Memory B cell (primary cell): ENCODE measurements around the gene NRXN3.

ENCODE experiments used
- ATAC-seq: fragments of 150-1000 bp; cut with Tn5 transposase; 2 replicates; pipeline ENCODE4 v1.10.0; 2021; ENCODE audit warnings: low read depth, mild to moderate bottlenecking, moderate library complexity
- DNase-seq, 2 donors: peaks; one replicate each; pipeline ENCODE4 v3.0.0; 2022; ENCODE audit warnings: low spot score in 2 of 2
- H3K27ac Mint-ChIP-seq: one replicate; pipeline ENCODE4 v1.8.0; 2022; ENCODE audit warnings: mild to moderate bottlenecking, moderate library complexity, mixed read lengths
- H3K27me3 Mint-ChIP-seq: one replicate; pipeline ENCODE4 v1.8.0; 2022; ENCODE audit warnings: mixed read lengths
- H3K36me3 Mint-ChIP-seq: one replicate; pipeline ENCODE4 v1.8.0; 2022; ENCODE audit warnings: mild to moderate bottlenecking, mixed read lengths
- H3K4me1 Mint-ChIP-seq: one replicate; pipeline ENCODE4 v1.8.0; 2022; ENCODE audit warnings: mixed read lengths
- H3K4me3 Mint-ChIP-seq: one replicate; pipeline ENCODE4 v1.8.0; 2022; ENCODE audit warnings: mild to moderate bottlenecking, moderate library complexity, mixed read lengths
- H3K9me3 Mint-ChIP-seq: one replicate; pipeline ENCODE4 v1.8.0; 2022; ENCODE audit warnings: mixed read lengths

Gene NRXN3

DNA sequence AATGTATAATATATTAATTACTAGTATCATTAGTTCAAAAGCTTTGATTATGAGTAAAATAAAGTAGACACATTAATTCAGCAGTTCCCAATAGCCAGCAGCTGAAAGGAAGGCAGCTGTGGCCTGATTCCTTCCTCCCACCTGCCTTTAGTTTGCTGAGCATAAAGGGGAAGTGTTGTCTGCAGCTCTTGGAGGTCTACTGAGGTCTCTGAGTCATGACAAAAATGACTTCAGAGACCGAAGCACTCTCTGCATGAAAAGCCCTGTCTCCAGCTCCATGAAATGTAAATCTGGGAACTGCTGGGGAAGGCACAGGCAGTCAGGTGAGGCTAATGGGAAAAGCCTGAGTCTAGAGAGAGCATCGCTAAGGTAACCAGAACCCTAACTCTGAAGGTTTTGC, 165.4 kb downstream of the NRXN3 start:
- DNase-seq (no peak), ATAC-seq (no peak)
- Mint-ChIP-seq H3K27me3 (peaks cover 3% of the 10 kb centered on the region), H3K4me1 (no peaks in the 10 kb centered on the region), H3K36me3 (no peaks in the 10 kb centered on the region), H3K4me3 (no peak overlapping the region), H3K27ac (no peak overlapping the region), H3K9me3 (no peaks in the 10 kb centered on the region)

GRCh38 chr14:78340250-78340649, 170.1 kb downstream of the NRXN3 start:
- H3K4me1 Mint-ChIP-seq: no peaks in the 10 kb centered on the region
- DNase-seq (no peak), ATAC-seq (no peak)
- no peak overlapping the region for H3K4me3 Mint-ChIP-seq
- H3K27ac Mint-ChIP-seq: no peak overlapping the region
- H3K27me3 Mint-ChIP-seq: no peaks in the 10 kb centered on the region
- H3K36me3 Mint-ChIP-seq: no peaks in the 10 kb centered on the region
- no peaks in the 10 kb centered on the region for H3K9me3 Mint-ChIP-seq

- Mint-ChIP-seq H3K27me3 (no peaks in the 10 kb centered on the region), H3K9me3 (no peaks in the 10 kb centered on the region), H3K4me3 (no peak overlapping the region), H3K36me3 (no peaks in the 10 kb centered on the region), H3K4me1 (no peaks in the 10 kb centered on the region), H3K27ac (no peak overlapping the region)
- ATAC-seq: no peak
- no peak for DNase-seq
Observed at GRCh38 chr14:78341827-78342389, 171.7 kb downstream of the NRXN3 start.

- DNase-seq: no peak
- H3K4me1 Mint-ChIP-seq: no peaks in the 10 kb centered on the region
- H3K27me3 Mint-ChIP-seq: no peaks in the 10 kb centered on the region
Observed at GRCh38 chr14:78342879-78343278, 172.7 kb downstream of the NRXN3 start.

DNA sequence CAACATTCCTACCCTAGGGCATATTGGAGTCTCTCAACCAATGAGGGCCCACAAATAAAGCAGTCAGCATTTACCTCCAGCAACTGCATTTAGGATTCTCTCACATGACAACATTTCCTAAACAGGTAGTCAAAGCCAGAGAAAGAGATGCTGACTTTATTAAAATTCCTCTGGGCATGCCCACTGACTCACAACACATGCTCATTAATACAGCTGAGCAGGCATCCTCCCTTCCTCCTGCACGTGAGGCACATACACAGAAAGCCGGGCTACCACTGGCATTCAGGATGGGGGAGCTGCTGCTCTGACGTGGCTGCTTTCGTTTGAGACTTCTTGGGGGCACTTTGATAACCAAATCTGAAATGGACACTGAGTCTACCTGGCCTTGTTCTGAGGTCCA, 174.1 kb downstream of the NRXN3 start:
- no peak for DNase-seq
- H3K36me3 Mint-ChIP-seq: no peaks in the 10 kb centered on the region
- ATAC-seq: no peak
- H3K27me3 Mint-ChIP-seq: no peaks in the 10 kb centered on the region
- no peaks in the 10 kb centered on the region for H3K4me1 Mint-ChIP-seq
- no peak overlapping the region for H3K4me3 Mint-ChIP-seq
- no peak overlapping the region for H3K27ac Mint-ChIP-seq
- no peaks in the 10 kb centered on the region for H3K9me3 Mint-ChIP-seq

More at GRCh38 chr14:78342879-78343278, 172.7 kb downstream of the NRXN3 start:
- H3K36me3 Mint-ChIP-seq: no peaks in the 10 kb centered on the region
- ATAC-seq: no peak
- H3K27ac Mint-ChIP-seq: no peak overlapping the region
- no peak overlapping the region for H3K4me3 Mint-ChIP-seq
- H3K9me3 Mint-ChIP-seq: no peaks in the 10 kb centered on the region

DNA sequence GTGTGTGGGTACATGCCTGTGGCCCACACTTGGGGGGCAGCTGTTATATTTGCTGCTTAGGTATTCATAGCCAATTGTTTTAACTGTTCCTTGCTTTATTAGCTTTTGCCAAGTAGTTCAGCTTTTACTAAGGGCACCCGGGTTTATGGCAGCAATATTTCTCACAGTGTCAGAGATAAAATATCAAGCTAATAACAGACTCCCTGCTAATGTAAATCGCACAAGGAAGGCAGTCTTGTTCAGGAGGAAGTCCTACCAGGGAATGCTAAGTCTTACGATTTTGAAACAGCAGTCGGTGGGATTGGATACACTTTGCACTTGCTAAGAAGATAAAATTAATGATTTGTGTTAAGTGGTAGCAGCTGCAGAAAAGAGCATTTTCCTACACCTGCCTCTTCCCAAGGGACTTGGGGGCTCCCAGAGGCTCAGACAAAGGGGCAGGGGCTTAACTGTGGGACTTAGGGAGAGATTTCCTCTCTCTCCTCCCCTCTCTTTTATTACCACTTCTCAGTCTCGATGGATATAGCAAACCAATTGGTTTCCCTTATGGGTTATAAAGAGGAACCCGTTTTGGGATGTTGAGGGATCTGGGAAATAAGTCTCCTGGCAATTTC, 175.1 kb downstream of the NRXN3 start:
- ATAC-seq: no peak
- Mint-ChIP-seq H3K9me3 (no peaks in the 10 kb centered on the region), H3K36me3 (no peaks in the 10 kb centered on the region), H3K4me1 (no peaks in the 10 kb centered on the region), H3K27me3 (no peaks in the 10 kb centered on the region), H3K4me3 (no peak overlapping the region), H3K27ac (no peak overlapping the region)
- no peak for DNase-seq

GRCh38 chr14:78346747-78347146, 176.6 kb downstream of the NRXN3 start:
- H3K4me3 Mint-ChIP-seq: no peak overlapping the region
- no peaks in the 10 kb centered on the region for H3K4me1 Mint-ChIP-seq
- H3K27me3 Mint-ChIP-seq: no peaks in the 10 kb centered on the region
- H3K9me3 Mint-ChIP-seq: no peaks in the 10 kb centered on the region
- ATAC-seq (no peak), DNase-seq (no peak)
- H3K27ac Mint-ChIP-seq: no peak overlapping the region
- H3K36me3 Mint-ChIP-seq: no peaks in the 10 kb centered on the region

- Mint-ChIP-seq H3K4me3 (no peak overlapping the region), H3K27me3 (no peaks in the 10 kb centered on the region), H3K9me3 (no peaks in the 10 kb centered on the region), H3K4me1 (no peaks in the 10 kb centered on the region), H3K27ac (no peak overlapping the region), H3K36me3 (no peaks in the 10 kb centered on the region)
- ATAC-seq (no peak), DNase-seq (no peak)
Observed at GRCh38 chr14:78355109-78355508, 184.9 kb downstream of the NRXN3 start.

- no peak for DNase-seq
- Mint-ChIP-seq H3K9me3 (no peaks in the 10 kb centered on the region), H3K36me3 (no peaks in the 10 kb centered on the region), H3K4me1 (no peaks in the 10 kb centered on the region), H3K27ac (no peak overlapping the region), H3K4me3 (no peak overlapping the region), H3K27me3 (no peaks in the 10 kb centered on the region)
- ATAC-seq: no peak
Observed at GRCh38 chr14:78356391-78356790, 186.2 kb downstream of the NRXN3 start.

DNA sequence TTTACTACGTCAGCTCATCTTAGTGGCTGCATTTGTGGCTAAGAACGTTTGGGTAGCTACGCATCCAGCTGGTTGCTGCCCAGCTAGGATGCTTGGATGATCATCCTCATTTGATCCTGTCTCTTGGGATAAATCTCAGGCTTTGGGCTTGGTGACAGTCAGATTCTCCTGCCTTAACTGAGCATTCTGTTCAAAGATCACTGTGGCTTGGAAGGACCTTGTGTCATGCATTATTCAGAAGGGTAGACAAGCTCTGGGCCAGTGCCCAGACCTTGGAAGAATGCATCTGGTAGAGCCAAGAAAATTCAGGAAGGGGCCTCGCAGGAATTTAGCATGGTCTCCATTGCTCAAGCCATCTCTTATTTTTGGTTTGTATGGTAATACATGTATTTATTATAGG, 188.4 kb downstream of the NRXN3 start:
- Mint-ChIP-seq H3K36me3 (no peaks in the 10 kb centered on the region), H3K9me3 (no peaks in the 10 kb centered on the region), H3K4me1 (no peaks in the 10 kb centered on the region), H3K27me3 (peaks cover 1% of the 10 kb centered on the region), H3K4me3 (no peak overlapping the region), H3K27ac (no peak overlapping the region)
- no peak for ATAC-seq
- no peak for DNase-seq

GRCh38 chr14:78359581-78359980, 189.4 kb downstream of the NRXN3 start:
- ATAC-seq (no peak), DNase-seq (no peak)
- Mint-ChIP-seq H3K9me3 (no peaks in the 10 kb centered on the region), H3K4me3 (no peak overlapping the region), H3K27ac (no peak overlapping the region), H3K27me3 (peaks cover 2% of the 10 kb centered on the region), H3K36me3 (no peaks in the 10 kb centered on the region), H3K4me1 (no peaks in the 10 kb centered on the region)

- ATAC-seq (no peak), DNase-seq (no peak)
- no peaks in the 10 kb centered on the region for H3K4me1 Mint-ChIP-seq
- H3K27me3 Mint-ChIP-seq: peaks cover 2% of the 10 kb centered on the region
- H3K9me3 Mint-ChIP-seq: peaks cover 2% of the 10 kb centered on the region
- no peak overlapping the region for H3K4me3 Mint-ChIP-seq
- H3K27ac Mint-ChIP-seq: no peak overlapping the region
- H3K36me3 Mint-ChIP-seq: no peaks in the 10 kb centered on the region
Observed at GRCh38 chr14:78363008-78363407, 192.8 kb downstream of the NRXN3 start.

GRCh38 chr14:78367355-78367754, 197.2 kb downstream of the NRXN3 start:
- H3K27ac Mint-ChIP-seq: no peak overlapping the region
- peaks cover 2% of the 10 kb centered on the region for H3K27me3 Mint-ChIP-seq
- H3K9me3 Mint-ChIP-seq: peaks cover 4% of the 10 kb centered on the region
- no peaks in the 10 kb centered on the region for H3K36me3 Mint-ChIP-seq
- ATAC-seq (no peak), DNase-seq (no peak)
- H3K4me1 Mint-ChIP-seq: no peaks in the 10 kb centered on the region
- H3K4me3 Mint-ChIP-seq: no peak overlapping the region

DNA sequence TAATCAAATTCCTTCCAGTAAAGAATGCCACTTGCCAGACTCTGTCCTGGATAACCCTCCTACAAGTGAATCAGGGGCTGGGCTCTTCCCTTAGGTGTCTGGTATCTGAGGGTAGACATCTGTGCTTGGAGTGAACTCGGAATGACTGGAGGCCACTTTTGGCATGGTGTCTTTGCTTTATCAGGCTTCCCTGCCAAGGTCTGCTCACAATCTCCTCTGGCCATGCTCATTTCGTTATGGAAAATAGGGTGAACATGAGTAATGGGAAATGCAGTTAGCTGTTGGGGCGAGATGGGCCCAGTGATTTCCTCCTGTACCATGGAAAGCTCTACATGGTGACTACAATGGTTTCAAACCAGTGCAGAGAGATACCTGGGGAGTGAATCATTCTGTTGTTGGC, 212.9 kb downstream of the NRXN3 start:
- Mint-ChIP-seq H3K4me3 (no peak overlapping the region), H3K9me3 (peaks cover 8% of the 10 kb centered on the region), H3K36me3 (no peaks in the 10 kb centered on the region), H3K27ac (no peak overlapping the region), H3K27me3 (peaks cover 2% of the 10 kb centered on the region), H3K4me1 (no peaks in the 10 kb centered on the region)
- DNase-seq (no peak), ATAC-seq (no peak)

- DNase-seq (no peak), ATAC-seq (no peak)
- no peaks in the 10 kb centered on the region for H3K4me1 Mint-ChIP-seq
- peaks cover 5% of the 10 kb centered on the region for H3K27me3 Mint-ChIP-seq
- H3K27ac Mint-ChIP-seq: no peak overlapping the region
- H3K4me3 Mint-ChIP-seq: no peak overlapping the region
- H3K36me3 Mint-ChIP-seq: no peaks in the 10 kb centered on the region
- peaks cover 2% of the 10 kb centered on the region for H3K9me3 Mint-ChIP-seq
Observed at GRCh38 chr14:78398216-78398615, 228.0 kb downstream of the NRXN3 start.
